Trophoblast cell (in vitro differentiated cells and primary cell): Measurements from ENCODE around the gene NCOA3.

Experiments
- DNase-seq, 2 donors: peaks; one replicate each; pipeline ENCODE4 v3.0.0-alpha.2; 2016
- H2AFZ ChIP-seq: 2 replicates; pipeline ENCODE4 v1.6.1; 2013; ENCODE audit warnings: low read length, moderate library complexity, mild to moderate bottlenecking; ENCODE audit not compliant: insufficient read depth, poor library complexity
- H2AK5ac ChIP-seq: 2 replicates; pipeline ENCODE4 v1.6.1; 2013; ENCODE audit warnings: mild to moderate bottlenecking, low read length
- H2BK120ac ChIP-seq: 2 replicates; pipeline ENCODE4 v1.6.1; 2013; ENCODE audit warnings: low read length, mild to moderate bottlenecking, moderate library complexity; ENCODE audit not compliant: insufficient read depth, poor library complexity
- H2BK12ac ChIP-seq: 2 replicates; pipeline ENCODE4 v1.6.1; 2013; ENCODE audit warnings: mild to moderate bottlenecking, low read length, moderate library complexity
- H2BK5ac ChIP-seq: 2 replicates; pipeline ENCODE4 v1.6.1; 2013; ENCODE audit warnings: low read length, low read depth, moderate library complexity, mild to moderate bottlenecking; ENCODE audit not compliant: poor library complexity
- H3K14ac ChIP-seq: 2 replicates; pipeline ENCODE4 v1.6.1; 2013; ENCODE audit warnings: mild to moderate bottlenecking, low read length
- H3K18ac ChIP-seq: 2 replicates; pipeline ENCODE4 v1.6.1; 2013; ENCODE audit warnings: mild to moderate bottlenecking, low read length
- H3K23ac ChIP-seq: 2 replicates; pipeline ENCODE4 v1.6.1; 2013; ENCODE audit warnings: low read length
- H3K27ac ChIP-seq: 2 replicates; pipeline ENCODE4 v1.5.1; 2013; ENCODE audit warnings: low read depth, mild to moderate bottlenecking, inconsistent platforms, low read length, moderate library complexity
- H3K27me3 ChIP-seq: 2 replicates; pipeline ENCODE4 v1.6.1; 2013; ENCODE audit warnings: inconsistent platforms, mild to moderate bottlenecking, low read length, moderate library complexity; ENCODE audit not compliant: insufficient read depth
- H3K36me3 ChIP-seq, 2 experiments: 1 replicate in 1 of 2; 2 replicates in 1 of 2; pipeline ENCODE4 v1.6.1; 2013; ENCODE audit warnings: low read length in 2 of 2, mild to moderate bottlenecking in 2 of 2, moderate library complexity in 1 of 2; ENCODE audit not compliant: insufficient read depth in 2 of 2, control insufficient read depth in 1 of 2
- H3K4ac ChIP-seq: 2 replicates; pipeline ENCODE4 v1.6.1; 2013; ENCODE audit warnings: low read depth, mild to moderate bottlenecking, low read length, moderate library complexity
- H3K4me1 ChIP-seq, 2 experiments: 1 replicate in 1 of 2; 2 replicates in 1 of 2; pipeline ENCODE4 v1.6.1; 2013; ENCODE audit warnings: low read length in 2 of 2, mild to moderate bottlenecking in 2 of 2, moderate library complexity in 1 of 2; ENCODE audit not compliant: insufficient read depth in 2 of 2, control insufficient read depth in 1 of 2
- H3K4me2 ChIP-seq: 2 replicates; pipeline ENCODE4 v1.6.1; 2013; ENCODE audit warnings: inconsistent platforms, mild to moderate bottlenecking, low read length, moderate library complexity
- H3K4me3 ChIP-seq: 2 replicates; pipeline ENCODE4 v1.5.1; 2013; ENCODE audit warnings: mild to moderate bottlenecking, low read depth, low read length, inconsistent platforms
- H3K79me1 ChIP-seq: one replicate; pipeline ENCODE4 v1.6.1; 2013; ENCODE audit warnings: low read length
- H3K79me2 ChIP-seq: 2 replicates; pipeline ENCODE4 v1.6.1; 2013; ENCODE audit warnings: low read length, mild to moderate bottlenecking; ENCODE audit not compliant: control insufficient read depth, insufficient read depth, poor library complexity
- H3K9ac ChIP-seq: 2 replicates; pipeline ENCODE4 v1.6.1; 2013; ENCODE audit warnings: mild to moderate bottlenecking, low read length
- H3K9me3 ChIP-seq: 2 replicates; pipeline ENCODE4 v1.6.1; 2013; ENCODE audit warnings: low read depth, mild to moderate bottlenecking, control low read depth, inconsistent platforms, low read length; ENCODE audit not compliant: insufficient read depth
- H4K12ac ChIP-seq: 2 replicates; pipeline ENCODE4 v1.6.1; 2013; ENCODE audit warnings: low read depth, mild to moderate bottlenecking, low read length, moderate library complexity
- H4K8ac ChIP-seq: 2 replicates; pipeline ENCODE4 v1.6.1; 2013; ENCODE audit warnings: low read depth, mild to moderate bottlenecking, low read length, moderate library complexity
- H4K91ac ChIP-seq: one replicate; pipeline ENCODE4 v1.6.1; 2013; ENCODE audit warnings: low read depth, mild to moderate bottlenecking, low read length, moderate library complexity
- WGBS: extraction: QIAGEN DNeasy Blood & Tissue Kit; methylation state at CpG from one replicate; pipeline ENCODE4 v1.1.7; 2013; ENCODE audit warnings: missing lambda C conversion rate; ENCODE audit not compliant: insufficient read length, insufficient coverage; ENCODE audit errors: extremely low coverage; 5-methylcytosine and 5-hydroxymethylcytosine counted together

NCOA3 gene

GRCh38 chr20:47482705-47483104 is 19.0 kb upstream of the NCOA3 start:
- no peak for DNase-seq
- Histone ChIP-seq H2BK12ac (no peak overlapping the region), H2AK5ac (no peak overlapping the region), H3K79me1 (peaks cover 13% of the 10 kb centered on the region), H4K91ac (peak overlapping the region; percentile 2), H3K23ac (no peak overlapping the region), H3K4me2 (no peak overlapping the region), H3K4me1 (peaks cover 9 to 10% of the 10 kb centered on the region in 2 experiments), H3K9ac (no peak overlapping the region), H3K36me3 (no peaks in the 10 kb centered on the region), H4K8ac (no peak overlapping the region), H2BK120ac (peak overlapping the region; percentile 46), H3K4me3 (no peak overlapping the region), H3K79me2 (no peaks in the 10 kb centered on the region), H3K27me3 (no peaks in the 10 kb centered on the region), H4K12ac (no peak overlapping the region), H3K9me3 (no peaks in the 10 kb centered on the region), H3K27ac (no peak overlapping the region), H2AFZ (no peak overlapping the region), H3K18ac (no peak overlapping the region), H3K4ac (no peak overlapping the region), H3K14ac (no peak overlapping the region), H2BK5ac (no peak overlapping the region)
- no CpG with 5 or more reads among the region's 2 CpGs for WGBS

- Histone ChIP-seq H3K27me3 (no peaks in the 10 kb centered on the region), H3K27ac (no peak overlapping the region), H3K36me3 (no peaks in the 10 kb centered on the region), H3K4me1 (peaks cover 6% of the 10 kb centered on the region in 2 experiments), H3K18ac (no peak overlapping the region), H3K4me2 (no peak overlapping the region), H4K8ac (no peak overlapping the region), H3K79me1 (peaks cover 10% of the 10 kb centered on the region), H3K9ac (no peak overlapping the region), H2AFZ (no peak overlapping the region), H4K91ac (no peak overlapping the region), H2BK12ac (no peak overlapping the region), H2BK120ac (no peak overlapping the region), H3K14ac (no peak overlapping the region), H3K9me3 (no peaks in the 10 kb centered on the region), H2BK5ac (no peak overlapping the region), H3K4me3 (no peak overlapping the region), H3K23ac (no peak overlapping the region), H2AK5ac (no peak overlapping the region), H4K12ac (no peak overlapping the region), H3K4ac (no peak overlapping the region), H3K79me2 (no peaks in the 10 kb centered on the region)
- DNase-seq, result no peak
- no CpG with 5 or more reads among the region's 5 CpGs for WGBS
Observed at GRCh38 chr20:47484303-47484702, 17.4 kb upstream of the NCOA3 start.

- no peak overlapping the region for H2AK5ac ChIP-seq
- no peak overlapping the region for H3K9ac ChIP-seq
- H3K4me2 ChIP-seq, result no peak overlapping the region
- no peaks in the 10 kb centered on the region for H3K36me3 ChIP-seq
- H3K9me3 ChIP-seq, result no peaks in the 10 kb centered on the region
- no peak overlapping the region for H4K12ac ChIP-seq
- H2BK5ac ChIP-seq, result no peak overlapping the region
- DNase-seq, result peak in 1 of 2 donors; percentile 32
- no peaks in the 10 kb centered on the region for H3K79me2 ChIP-seq
- WGBS, result no CpG with 5 or more reads among the region's 4 CpGs
- no peak overlapping the region for H3K14ac ChIP-seq
- H2AFZ ChIP-seq, result no peak overlapping the region
- H3K4ac ChIP-seq, result no peak overlapping the region
- H4K91ac ChIP-seq, result no peak overlapping the region
- peaks cover 5% of the 10 kb centered on the region for H3K79me1 ChIP-seq
- H2BK12ac ChIP-seq, result no peak overlapping the region
- H3K4me3 ChIP-seq, result no peak overlapping the region
- no peak overlapping the region for H3K27ac ChIP-seq
- H3K4me1 ChIP-seq, result peaks cover 0 to 2% of the 10 kb centered on the region in 2 experiments
- H3K18ac ChIP-seq, result no peak overlapping the region
- H2BK120ac ChIP-seq, result no peak overlapping the region
- no peak overlapping the region for H4K8ac ChIP-seq
- H3K23ac ChIP-seq, result no peak overlapping the region
- no peaks in the 10 kb centered on the region for H3K27me3 ChIP-seq
Observed at GRCh38 chr20:47487175-47487917, 14.3 kb upstream of the NCOA3 start.

GRCh38 chr20:47489448-47489872 is 12.2 kb upstream of the NCOA3 start:
- Histone ChIP-seq H3K79me2 (no peaks in the 10 kb centered on the region), H4K91ac (no peak overlapping the region), H3K4me2 (no peak overlapping the region), H3K14ac (no peak overlapping the region), H2AFZ (no peak overlapping the region), H3K4me3 (no peak overlapping the region), H3K23ac (no peak overlapping the region), H3K9me3 (no peaks in the 10 kb centered on the region), H4K12ac (no peak overlapping the region), H2AK5ac (no peak overlapping the region), H3K79me1 (peaks cover 5% of the 10 kb centered on the region), H3K36me3 (no peaks in the 10 kb centered on the region), H3K9ac (no peak overlapping the region), H3K4ac (no peak overlapping the region), H3K27me3 (no peaks in the 10 kb centered on the region), H3K4me1 (peaks cover 2 to 7% of the 10 kb centered on the region in 2 experiments), H2BK120ac (no peak overlapping the region), H2BK5ac (no peak overlapping the region), H3K18ac (no peak overlapping the region), H2BK12ac (no peak overlapping the region), H3K27ac (no peak overlapping the region), H4K8ac (no peak overlapping the region)
- DNase-seq, result peak; percentile 70 to 78
- WGBS, result no CpG with 5 or more reads among the region's 8 CpGs
